MM.1S (cell line): Measurements from ENCODE around the gene ZNF792.

Experiments used
- EZH2 ChIP-seq: fragments of 300-600 bp; sonication (generic); optimal IDR thresholded peaks from 2 replicates; pipeline ENCODE3; 2017; ENCODE audit warnings: low read depth, mild to moderate bottlenecking, antibody characterized with exemption, low read length, mixed read lengths
- EZH2phosphoT487 ChIP-seq: fragments of 300-600 bp; sonication (generic); IDR thresholded peaks from 2 replicates; pipeline ENCODE4 v1.6.1; 2018; ENCODE audit warnings: antibody characterized with exemption, low read length
- TF ChIP-seq, protein P1 (sequence below): fragments of 300-600 bp; sonication (generic); IDR thresholded peaks from 2 replicates; pipeline ENCODE4 v1.5.1; 2016; ENCODE audit warnings: antibody characterized with exemption, low read length, mixed read lengths

DNA sequence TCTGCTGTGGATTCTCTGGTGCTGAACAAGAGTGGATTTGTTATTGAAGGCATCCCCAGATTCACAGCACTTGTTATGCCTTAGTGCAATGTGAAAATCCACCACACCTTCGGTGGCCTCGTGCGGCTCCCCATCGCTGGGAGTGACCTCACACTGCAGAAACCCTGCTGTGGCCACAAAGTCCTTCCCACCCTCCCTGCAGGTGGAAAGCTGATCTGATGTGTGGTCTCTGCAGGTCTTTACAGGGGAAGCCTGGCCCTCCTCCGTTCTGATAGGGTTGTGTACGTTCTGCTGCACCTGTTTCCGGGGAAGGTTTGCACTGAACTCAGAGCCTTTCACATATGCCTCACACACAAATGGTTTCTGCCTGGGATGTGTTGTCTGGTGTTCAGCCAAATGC lies 5.0 kb downstream of the ZNF792 start:
- TF ChIP-seq, protein P1, sequence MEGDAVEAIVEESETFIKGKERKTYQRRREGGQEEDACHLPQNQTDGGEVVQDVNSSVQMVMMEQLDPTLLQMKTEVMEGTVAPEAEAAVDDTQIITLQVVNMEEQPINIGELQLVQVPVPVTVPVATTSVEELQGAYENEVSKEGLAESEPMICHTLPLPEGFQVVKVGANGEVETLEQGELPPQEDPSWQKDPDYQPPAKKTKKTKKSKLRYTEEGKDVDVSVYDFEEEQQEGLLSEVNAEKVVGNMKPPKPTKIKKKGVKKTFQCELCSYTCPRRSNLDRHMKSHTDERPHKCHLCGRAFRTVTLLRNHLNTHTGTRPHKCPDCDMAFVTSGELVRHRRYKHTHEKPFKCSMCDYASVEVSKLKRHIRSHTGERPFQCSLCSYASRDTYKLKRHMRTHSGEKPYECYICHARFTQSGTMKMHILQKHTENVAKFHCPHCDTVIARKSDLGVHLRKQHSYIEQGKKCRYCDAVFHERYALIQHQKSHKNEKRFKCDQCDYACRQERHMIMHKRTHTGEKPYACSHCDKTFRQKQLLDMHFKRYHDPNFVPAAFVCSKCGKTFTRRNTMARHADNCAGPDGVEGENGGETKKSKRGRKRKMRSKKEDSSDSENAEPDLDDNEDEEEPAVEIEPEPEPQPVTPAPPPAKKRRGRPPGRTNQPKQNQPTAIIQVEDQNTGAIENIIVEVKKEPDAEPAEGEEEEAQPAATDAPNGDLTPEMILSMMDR, result no peak
- TF ChIP-seq EZH2, result no peak
- TF ChIP-seq EZH2phosphoT487, result no peak
